OCI-LY1 (cell line): ENCODE results near the gene CCNQ.

Experiments used
- CTCF ChIP-seq: fragments of 200-600 bp; sonication (generic), shearing (Covaris generic); IDR thresholded peaks from 2 replicates; pipeline ENCODE4 v1.5.1; 2017; ENCODE audit warnings: mild to moderate bottlenecking, antibody characterized with exemption, low read length, moderate library complexity, mixed read lengths
- EZH2 ChIP-seq: fragments of 200-600 bp; sonication (generic), shearing (Covaris generic); IDR thresholded peaks from 2 replicates; pipeline ENCODE4 v1.8.0; 2017; ENCODE audit warnings: borderline replicate concordance, mixed run types, mild to moderate bottlenecking, antibody characterized with exemption, low read length, moderate library complexity, mixed read lengths

GRCh38 chrX:153554519-153555167 lies 44.3 kb downstream of the CCNQ start:
- TF ChIP-seq CTCF (peak; percentile 58), EZH2 (no peak)
